Right lobe of liver (tissue), 6 donors: Measurements from ENCODE around the gene ESR2. TPM values are rescaled to one million over a fixed set of nuclear protein-coding genes. Genes with fewer than 3 reads are reported as not detected.

Experiments used
- ATAC-seq, 4 donors: fragments of 200-7000 bp; cut with Tn5 transposase; one replicate each; pipeline ENCODE4 v1.9.1; 2020; ENCODE audit warnings: mild to moderate bottlenecking in 4 of 4, moderate library complexity in 4 of 4
- DNase-seq, 3 donors: peaks; one replicate each; pipeline ENCODE4 v3.0.0-alpha.2; 2020
- H3K27ac ChIP-seq, 3 donors: fragments of 200-600 bp; one replicate each; pipeline ENCODE4 v1.8.0; 2022
- H3K27me3 ChIP-seq, 2 donors: fragments of 200-600 bp; one replicate each; pipeline ENCODE4 v1.8.0; 2022
- H3K36me3 ChIP-seq, 4 donors: fragments of 200-600 bp; sonication (generic) in 1 of 4; one replicate each; pipeline versions ENCODE4 v1.5.1 to v1.8.0; 2017 to 2022; ENCODE audit warnings: control low read depth in 1 of 4
- H3K4me1 ChIP-seq, 4 donors: fragments of 200-600 bp; sonication (generic) in 1 of 4; one replicate each; pipeline versions ENCODE4 v1.5.1 to v1.8.0; 2017 to 2022; ENCODE audit warnings: control low read depth in 1 of 4
- H3K4me3 ChIP-seq, 3 donors: fragments of 200-600 bp; one replicate each; pipeline ENCODE4 v1.8.0; 2022
- H3K9me3 ChIP-seq, 4 donors: fragments of 200-600 bp; sonication (generic) in 1 of 4; one replicate each; pipeline versions ENCODE4 v1.5.1 to v1.8.0; 2017 to 2022; ENCODE audit warnings: control low read depth in 1 of 4
- CTCF ChIP-seq, 4 donors: fragments of 200-600 bp in 3 of 4; fragments of 450-650 bp in 1 of 4; IDR thresholded peaks; one replicate each; pipeline versions ENCODE4 v1.5.1 to v1.8.0; 2016 to 2022; ENCODE audit warnings: antibody characterized with exemption in 4 of 4, mild to moderate bottlenecking in 2 of 4
- POLR2A ChIP-seq: fragments of 450-650 bp; IDR thresholded peaks from one replicate; pipeline ENCODE4 v1.6.1; 2017; ENCODE audit warnings: antibody characterized with exemption, mild to moderate bottlenecking
- WGBS: methylation state at CpG from one replicate; pipeline ENCODE4 v1.1.6; 2018; ENCODE audit warnings: low coverage, low lambda C conversion rate; ENCODE audit not compliant: insufficient coverage; ENCODE audit errors: missing lambda C conversion rate; 5-methylcytosine and 5-hydroxymethylcytosine counted together
- intact Hi-C, 2 donors: fragments of 100-400 bp; cut with DNase I; formaldehyde crosslinking; loops; one replicate each; pipeline versions ENCODE4 v1.11.2 to v1.14.1; 2022
- total RNA-seq, 6 experiments: library from RNA; depleted of rRNA in 2 of 6; stranded (reverse); fragments of >200 nt in 2 of 6; fragmentation: NEBNext Ultra II Directional in 3 of 6; extraction: Animal tissue kit (Norgen Biotek cat#: 25700) in 3 of 6; gene quantifications; one replicate each; pipeline versions ENCODE4 v1.1.0 to v1.2.4, GENCODE V29; 2016 to 2023
- donor health status: DM: no; HTN: yes; CAD: no.
- donor health status: DM: no; HTN: no; CAD: no.
- donor health status: DM: no; HTN: no; CAD: no.
- donor health status: DM: no; HTN: yes; CAD: no.
- donor health status: DM: no; HTN: yes; CAD: no.

Gene ESR2
- total RNA-seq, 6 experiments from 2014 or later = 0.04 TPM; not detected in 5

- no peaks in the 10 kb centered on the region for H3K4me1 ChIP-seq
- H3K27ac ChIP-seq = no peak overlapping the region
- no peaks in the 10 kb centered on the region for H3K9me3 ChIP-seq
- H3K36me3 ChIP-seq = peaks cover 0 to 10% (median 0%) of the 10 kb centered on the region in 4 donors
- intact Hi-C loops = no loop called here
- WGBS = 56% methylated on average over 3 of the region's 5 CpGs
- H3K27me3 ChIP-seq = no peaks in the 10 kb centered on the region
- no peak for TF ChIP-seq POLR2A
- peak; percentile 55 to 75 (median 68) for TF ChIP-seq CTCF (IDR thresholded peaks at IDR 0.05)
- ATAC-seq (peak; percentile 95 to 97 (median 96)), DNase-seq (peak in 2 of 3 donors; percentile 35 to 55)
- H3K4me3 ChIP-seq = no peak overlapping the region
Measured at GRCh38 chr14:64060648-64061096, 233.5 kb downstream of the ESR2 start.

- peak in 1 of 4 donors; percentile 19 for ATAC-seq
- Histone ChIP-seq H3K4me1 (no peaks in the 10 kb centered on the region), H3K36me3 (peaks cover 0 to 7% (median 0%) of the 10 kb centered on the region in 4 donors), H3K4me3 (no peak overlapping the region), H3K9me3 (no peaks in the 10 kb centered on the region), H3K27ac (no peak overlapping the region), H3K27me3 (no peaks in the 10 kb centered on the region)
- TF ChIP-seq POLR2A (no peak), CTCF (IDR thresholded peaks at IDR 0.05) (no peak)
- intact Hi-C loops = no loop called here
- WGBS = no CpG with 5 or more reads among the region's 1 CpG
- DNase-seq = no peak
Measured at GRCh38 chr14:64060199-64060545, 234.0 kb downstream of the ESR2 start.

GRCh38 chr14:64059454-64060198 lies 234.5 kb downstream of the ESR2 start:
- Histone ChIP-seq H3K9me3 (no peaks in the 10 kb centered on the region), H3K36me3 (peaks cover 0 to 7% (median 0%) of the 10 kb centered on the region in 4 donors), H3K4me3 (no peak overlapping the region), H3K4me1 (no peaks in the 10 kb centered on the region), H3K27me3 (no peaks in the 10 kb centered on the region), H3K27ac (no peak overlapping the region)
- TF ChIP-seq POLR2A (no peak), CTCF (IDR thresholded peaks at IDR 0.05) (no peak)
- DNase-seq = no peak
- intact Hi-C loops = no loop called here
- ATAC-seq = peak; percentile 26 to 62 (median 40)
- WGBS = no CpG with 5 or more reads among the region's 6 CpGs

GRCh38 chr14:64053694-64054669 lies 240.2 kb downstream of the ESR2 start:
- Histone ChIP-seq H3K27me3 (no peaks in the 10 kb centered on the region), H3K4me3 (no peak overlapping the region), H3K36me3 (no peaks in the 10 kb centered on the region), H3K4me1 (no peaks in the 10 kb centered on the region), H3K9me3 (no peaks in the 10 kb centered on the region), H3K27ac (no peak overlapping the region)
- no peak for DNase-seq
- intact Hi-C loops = no loop called here
- TF ChIP-seq CTCF (IDR thresholded peaks at IDR 0.05) (no peak), POLR2A (no peak)
- WGBS = 84% methylated on average over 7 of the region's 10 CpGs
- no peak for ATAC-seq
